GM20000 (cell line): Measurements from ENCODE around the gene ANXA8.

Source experiments
- DNase-seq: peaks from one replicate; pipeline ENCODE4 v3.0.0; 2012; ENCODE audit warnings: low spot score
- TF ChIP-seq, protein P1 (sequence below): IDR thresholded peaks from 2 replicates; pipeline ENCODE4 v1.5.1; 2012; ENCODE audit warnings: mild to moderate bottlenecking, control low read depth; ENCODE audit errors: extremely low read depth, missing control alignments

Gene ANXA8

DNA sequence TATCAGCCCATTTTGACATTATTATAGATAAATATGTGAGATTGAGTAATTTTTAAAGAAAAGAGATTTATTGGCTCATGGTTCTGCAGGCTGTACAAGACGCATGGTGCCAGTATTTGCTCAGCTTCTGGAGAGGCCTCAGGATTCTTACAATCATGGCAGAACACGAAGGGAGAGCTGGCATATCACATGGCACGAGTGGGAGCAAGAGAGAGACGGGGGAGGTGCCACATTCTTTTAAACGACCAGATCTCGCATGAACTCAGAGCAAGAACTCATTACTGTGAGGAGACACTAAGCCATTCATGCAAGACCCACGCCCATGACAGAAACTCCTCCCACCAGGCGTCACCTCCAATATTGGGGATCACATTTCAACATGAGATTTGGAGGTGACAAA is 59.7 kb downstream of the ANXA8 start:
- TF ChIP-seq, protein P1, sequence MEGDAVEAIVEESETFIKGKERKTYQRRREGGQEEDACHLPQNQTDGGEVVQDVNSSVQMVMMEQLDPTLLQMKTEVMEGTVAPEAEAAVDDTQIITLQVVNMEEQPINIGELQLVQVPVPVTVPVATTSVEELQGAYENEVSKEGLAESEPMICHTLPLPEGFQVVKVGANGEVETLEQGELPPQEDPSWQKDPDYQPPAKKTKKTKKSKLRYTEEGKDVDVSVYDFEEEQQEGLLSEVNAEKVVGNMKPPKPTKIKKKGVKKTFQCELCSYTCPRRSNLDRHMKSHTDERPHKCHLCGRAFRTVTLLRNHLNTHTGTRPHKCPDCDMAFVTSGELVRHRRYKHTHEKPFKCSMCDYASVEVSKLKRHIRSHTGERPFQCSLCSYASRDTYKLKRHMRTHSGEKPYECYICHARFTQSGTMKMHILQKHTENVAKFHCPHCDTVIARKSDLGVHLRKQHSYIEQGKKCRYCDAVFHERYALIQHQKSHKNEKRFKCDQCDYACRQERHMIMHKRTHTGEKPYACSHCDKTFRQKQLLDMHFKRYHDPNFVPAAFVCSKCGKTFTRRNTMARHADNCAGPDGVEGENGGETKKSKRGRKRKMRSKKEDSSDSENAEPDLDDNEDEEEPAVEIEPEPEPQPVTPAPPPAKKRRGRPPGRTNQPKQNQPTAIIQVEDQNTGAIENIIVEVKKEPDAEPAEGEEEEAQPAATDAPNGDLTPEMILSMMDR = no peak
- DNase-seq = no peak

DNA sequence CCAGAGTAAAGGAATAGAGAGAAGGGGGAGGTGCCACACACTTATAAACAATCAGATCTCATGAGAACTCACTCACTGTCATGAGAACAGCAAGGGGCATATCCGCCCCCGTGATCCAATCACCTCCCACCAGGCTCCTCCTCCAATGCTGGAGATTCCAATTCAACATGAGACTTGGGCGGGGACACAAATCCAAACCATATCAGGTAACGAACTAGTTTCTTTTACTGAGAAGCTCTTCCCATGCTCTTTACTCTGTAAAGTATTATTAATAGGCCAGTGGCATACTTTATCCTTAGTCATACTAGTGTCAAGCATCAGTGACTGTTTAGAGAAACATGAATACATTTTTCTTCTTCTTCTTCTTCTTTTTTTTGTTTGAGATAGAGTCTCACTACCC is 60.4 kb downstream of the ANXA8 start:
- TF ChIP-seq, protein P1 = no peak
- no peak for DNase-seq

DNA sequence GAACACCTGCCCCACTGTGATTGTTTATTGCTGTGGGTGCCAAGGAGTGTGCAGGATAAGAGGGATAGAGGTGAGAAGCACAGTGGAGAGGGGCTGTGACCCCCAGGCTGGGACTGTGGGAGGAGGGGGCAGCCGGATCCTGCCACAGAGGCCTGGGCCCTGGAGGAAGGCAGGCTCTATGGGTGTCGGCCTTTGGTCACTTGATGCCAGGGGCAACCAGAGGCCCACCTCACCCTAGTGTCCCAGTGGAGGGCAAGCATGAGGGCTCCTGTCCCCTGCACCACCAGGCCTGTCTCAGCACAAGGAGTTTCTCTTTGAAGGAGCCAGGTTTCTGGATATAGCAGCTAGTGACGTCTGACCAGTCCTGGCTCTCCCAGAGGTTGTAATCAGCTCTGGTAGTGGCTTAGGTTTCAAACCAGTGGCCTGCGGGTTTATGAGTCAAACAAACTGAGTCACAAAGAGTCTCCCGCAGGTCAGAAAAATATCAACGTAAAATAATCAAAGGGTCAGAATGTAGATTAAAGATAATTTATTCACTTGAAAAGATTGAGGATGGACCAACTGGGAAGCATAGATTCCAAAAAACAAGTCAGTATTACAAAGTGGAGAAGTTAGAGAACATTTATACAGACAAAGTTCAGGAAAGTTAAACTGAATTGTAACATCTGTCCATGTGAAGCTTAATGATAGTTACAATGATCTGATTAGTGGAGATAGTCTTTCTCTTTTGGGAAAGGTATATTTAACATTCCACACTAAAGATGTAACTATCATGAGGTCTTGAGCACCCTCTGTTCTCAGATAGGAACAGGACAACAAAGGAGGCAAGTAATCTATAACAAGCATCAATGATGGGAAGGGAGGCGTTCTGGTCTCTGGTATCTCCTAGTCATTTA is 62.6 kb downstream of the ANXA8 start:
- no peak for DNase-seq
- TF ChIP-seq, protein P1 = no peak

DNA sequence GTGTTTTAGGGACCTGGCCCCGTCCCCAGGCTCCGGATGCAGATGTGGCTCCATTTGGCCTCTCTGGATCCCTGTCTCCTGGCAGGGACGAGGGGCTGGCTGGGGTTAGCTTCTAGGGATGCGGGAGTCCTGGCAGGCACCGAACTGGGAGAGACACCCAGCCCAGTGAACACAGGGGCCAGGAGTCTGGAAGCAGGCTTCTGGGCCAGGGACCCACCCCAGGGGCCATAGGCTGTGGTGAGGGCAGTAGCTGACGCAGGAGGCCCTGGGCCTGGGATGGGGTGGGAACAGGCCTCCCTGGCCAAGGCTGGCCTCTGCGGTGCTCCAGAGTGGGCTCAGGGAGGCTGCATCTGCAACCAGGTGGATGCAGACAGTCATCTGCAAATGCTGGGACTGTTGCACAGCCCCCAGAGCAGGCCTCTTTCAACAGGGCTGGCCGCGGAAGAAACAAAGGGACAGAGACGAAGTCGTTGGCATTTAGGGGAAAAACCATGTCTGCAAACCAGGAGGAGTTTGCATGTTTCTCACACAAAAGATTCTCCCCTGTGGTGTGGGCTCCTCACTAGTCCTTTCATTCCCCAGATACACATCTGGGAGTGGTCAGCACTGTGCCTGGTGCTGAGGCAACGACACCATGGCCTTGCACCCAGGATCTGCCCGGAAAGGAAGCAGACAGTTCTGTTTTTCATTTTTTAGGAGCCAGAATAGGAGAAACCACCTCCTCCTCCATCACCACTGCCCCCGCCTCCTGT is 63.4 kb downstream of the ANXA8 start:
- DNase-seq = no peak

DNA sequence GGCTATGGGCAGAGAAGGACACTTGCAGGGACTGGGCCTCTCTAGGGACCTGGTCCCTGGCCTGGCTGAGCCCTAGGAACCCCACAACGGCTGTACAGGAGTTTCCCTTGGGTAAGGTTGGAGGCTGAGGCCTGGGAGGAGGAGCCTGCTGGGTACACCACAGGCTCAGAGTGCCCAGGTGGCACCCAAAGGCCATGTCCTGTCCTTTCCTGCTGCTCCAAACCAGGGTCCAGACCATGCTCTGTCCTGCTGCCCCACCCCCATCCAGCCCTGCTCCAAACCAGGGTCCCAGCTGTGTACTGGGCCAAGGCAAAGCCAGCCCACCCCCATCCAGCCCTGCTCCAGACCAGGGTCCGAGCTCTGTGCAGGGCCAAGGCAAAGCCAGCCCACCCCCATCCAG is 64.5 kb downstream of the ANXA8 start:
- TF ChIP-seq, protein P1 = no peak
- DNase-seq = no peak

More for the DNA sequence above, 63.4 kb downstream of the ANXA8 start:
- TF ChIP-seq, protein P1 = no peak

DNA sequence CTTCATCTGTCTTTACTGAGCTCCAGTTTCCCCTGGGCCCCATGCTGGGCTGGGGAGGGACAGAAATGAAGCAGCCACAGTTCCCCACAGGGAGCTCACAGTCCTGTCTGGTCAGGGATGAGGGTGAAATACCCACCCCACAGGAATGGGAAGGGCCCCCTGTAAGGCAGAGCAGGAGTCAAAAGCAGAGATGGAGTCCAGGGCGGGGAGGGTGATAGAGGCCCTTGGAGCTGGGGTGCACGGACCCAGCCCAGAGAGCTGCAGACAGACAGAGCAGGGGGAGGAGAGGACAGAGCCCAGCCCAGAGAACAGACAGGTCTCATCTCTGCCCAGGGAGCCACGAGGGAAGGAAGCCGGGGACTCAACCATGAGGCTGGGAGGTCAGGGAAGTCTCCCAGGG is 64.9 kb downstream of the ANXA8 start:
- TF ChIP-seq, protein P1 = no peak
- DNase-seq = no peak

DNA sequence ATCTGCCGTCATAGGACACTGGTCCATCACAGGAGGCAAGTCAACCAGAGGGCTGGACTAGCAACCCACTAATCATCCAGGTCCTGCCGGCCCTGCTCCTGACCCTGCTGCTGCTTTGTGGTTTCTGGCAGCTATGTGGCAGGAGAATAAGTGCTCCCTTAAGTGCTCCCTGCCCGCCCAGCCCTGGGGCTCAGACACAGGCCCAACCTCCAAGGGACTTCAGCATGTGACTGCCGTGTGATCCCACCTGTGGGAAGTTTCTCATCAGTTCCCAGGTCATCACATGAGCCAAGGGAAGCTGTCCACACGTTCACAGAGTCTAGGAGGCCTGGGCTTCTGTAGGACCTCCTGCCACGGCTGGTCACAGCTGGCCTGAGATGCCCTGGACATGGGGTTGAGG is 65.6 kb downstream of the ANXA8 start:
- TF ChIP-seq, protein P1 = no peak
- no peak for DNase-seq
